Islet of Langerhans (tissue), 1 donor: ENCODE measurements around the gene KCNJ4.
"Not testable (repeated sequence)": the region's sequence is repeated elsewhere in the genome, so short reads cannot be mapped to it uniquely, and the experiment has no call there.

Experiments
- FAIRE-seq: peaks from one replicate; lab custom pipeline; 2011; peaks lifted over from hg19 to GRCh38; lab: Jason Lieb, UNC

Gene KCNJ4

GRCh38 chr22:38470179-38470578 is 15.2 kb upstream of the KCNJ4 start:
- not testable (repeated sequence) for FAIRE-seq

GRCh38 chr22:38469306-38469781 is 14.3 kb upstream of the KCNJ4 start:
- FAIRE-seq, result no peak

GRCh38 chr22:38468443-38469305 is 13.7 kb upstream of the KCNJ4 start:
- FAIRE-seq, result no peak

DNA sequence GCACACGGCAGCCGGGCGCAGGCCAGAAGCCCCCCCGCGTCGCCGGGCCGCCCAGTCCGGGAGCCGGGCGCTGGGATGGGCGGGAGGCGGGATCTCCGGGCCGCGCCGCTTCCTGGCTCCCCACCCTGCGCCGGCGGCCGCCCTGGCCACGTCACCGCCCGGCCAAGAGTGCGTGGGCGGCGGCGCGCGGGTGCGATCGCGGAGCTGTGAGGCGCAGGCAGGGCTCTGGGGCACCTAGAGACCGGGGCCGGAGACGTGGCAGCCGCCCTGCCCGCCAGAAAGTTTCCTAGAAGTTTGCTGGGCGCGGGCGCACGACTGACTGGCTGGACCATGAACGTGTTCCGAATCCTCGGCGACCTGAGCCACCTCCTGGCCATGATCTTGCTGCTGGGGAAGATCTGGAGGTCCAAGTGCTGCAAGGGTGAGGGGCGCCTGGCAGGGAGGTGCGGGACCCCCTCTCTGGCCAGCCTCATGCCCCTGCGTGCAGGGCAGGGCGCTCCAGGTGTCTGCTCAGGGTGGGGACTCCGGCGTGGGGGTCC is 13.0 kb upstream of the KCNJ4 start, which contains the start of gene KDELR3:
TSS of gene KDELR3 (plus strand) at position 193 of the 539 bp plus-strand sequence. CDS start at position 331, 138 bp downstream.
- no peak for FAIRE-seq

- no peak for FAIRE-seq
These were observed 12.5 kb upstream of the KCNJ4 start for GRCh38 chr22:38467438-38467903.

GRCh38 chr22:38465673-38466490 is 10.9 kb upstream of the KCNJ4 start:
- FAIRE-seq, result no peak

GRCh38 chr22:38464992-38465672 is 10.1 kb upstream of the KCNJ4 start:
- no peak for FAIRE-seq

- no peak for FAIRE-seq
These were observed 8.2 kb upstream of the KCNJ4 start for GRCh38 chr22:38462960-38463784.

GRCh38 chr22:38461414-38462081 is 6.5 kb upstream of the KCNJ4 start:
- no peak for FAIRE-seq

GRCh38 chr22:38461057-38461413 is 6.0 kb upstream of the KCNJ4 start:
- no peak for FAIRE-seq

GRCh38 chr22:38460426-38460840 is 5.4 kb upstream of the KCNJ4 start:
- FAIRE-seq, result no peak

GRCh38 chr22:38456841-38457699 is 2.1 kb upstream of the KCNJ4 start:
- no peak for FAIRE-seq

GRCh38 chr22:38456272-38456835 is 1.4 kb upstream of the KCNJ4 start:
- no peak for FAIRE-seq

- FAIRE-seq, result no peak
These were observed 702 bp upstream of the KCNJ4 start for GRCh38 chr22:38455530-38456271.

DNA sequence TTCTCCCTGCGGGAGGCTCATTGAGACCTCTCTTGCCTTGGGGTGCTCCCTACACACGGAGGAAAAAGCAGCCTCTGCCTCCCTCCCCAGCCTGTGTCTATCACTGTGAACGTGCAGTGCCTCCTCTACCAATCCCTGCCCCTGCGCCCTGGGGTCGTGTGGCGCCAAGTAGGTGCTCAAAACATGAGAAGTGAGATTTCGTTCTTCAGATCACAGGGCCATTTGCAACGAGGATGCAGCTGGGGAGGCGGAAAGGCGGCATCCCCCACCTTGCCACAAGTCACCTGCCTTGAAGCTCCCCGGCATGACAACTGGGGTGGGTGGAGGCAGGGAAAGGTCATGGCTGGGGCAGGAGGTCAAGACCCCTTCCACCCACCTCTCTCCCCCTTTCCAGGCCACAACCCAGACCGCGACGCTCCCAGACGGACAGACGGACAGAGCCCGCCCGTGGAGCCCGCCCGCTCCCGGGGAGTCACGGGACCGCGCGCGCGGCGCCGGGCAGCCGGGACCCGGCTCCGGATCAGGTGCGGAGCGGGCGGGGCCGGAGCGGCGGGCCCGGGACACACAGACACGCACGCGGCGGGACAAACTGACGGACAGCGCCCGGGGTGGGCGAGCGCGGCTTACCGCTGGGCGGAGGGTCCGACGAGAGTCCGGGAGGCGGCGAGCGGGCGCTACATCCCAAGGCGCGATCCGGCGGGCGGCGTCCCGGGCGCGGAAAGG is 485 bp downstream of the KCNJ4 start:
- no peak for FAIRE-seq

DNA sequence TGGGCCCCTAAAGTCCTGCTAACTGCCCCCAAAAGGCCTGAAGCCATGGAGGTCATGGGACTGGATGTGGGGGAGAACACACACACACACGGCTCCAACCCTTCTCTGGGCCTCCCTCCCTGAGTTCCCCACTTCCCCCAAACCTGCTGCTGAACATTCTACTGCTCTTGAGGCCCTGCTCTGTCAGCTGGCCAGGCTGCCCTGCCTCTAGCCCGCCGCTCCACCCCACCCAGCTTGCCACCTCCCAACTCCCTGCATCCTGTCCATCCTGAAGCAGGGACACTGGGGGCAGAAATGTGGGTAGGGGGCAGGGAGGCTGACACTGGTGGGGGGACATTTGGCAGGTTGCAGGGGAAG is 1.0 kb downstream of the KCNJ4 start:
- no peak for FAIRE-seq

- FAIRE-seq, result no peak
These were observed 1.8 kb downstream of the KCNJ4 start for GRCh38 chr22:38453066-38453672.
